GM12878 (cell line): ENCODE data around the gene TMEM40. TPM values are rescaled to one million over a fixed set of nuclear protein-coding genes. Genes with fewer than 3 reads are reported as not detected.

ENCODE experiments used
- ATAC-seq: fragments of 200-7000 bp; cut with Tn5 transposase; 3 replicates; pipeline ENCODE4 v1.9.1; 2020; ENCODE audit warnings: mild to moderate bottlenecking, moderate library complexity
- BruUV-seq: library from RNA; stranded (reverse); fragments of 400-500 nt; replicated peaks from 2 replicates; lab custom pipeline; 2021; lab: Mats Ljungman, UMichigan
- CTCF ChIA-PET: fragments of 300-600 bp; sonication (Branson Sonifier 250); formaldehyde crosslinking; extraction: SDS; loops from one replicate; lab custom pipeline; 2021; ENCODE audit warnings: inconsistent platforms; lab: Yijun Ruan, JAX
- POLR2A ChIA-PET: fragments of 350-600 bp; formaldehyde crosslinking; extraction: SDS; loops from one replicate; lab custom pipeline; 2021; ENCODE audit warnings: inconsistent platforms; lab: Charles Lee
- RAD21 ChIA-PET: fragments of 300-600 bp; sonication (Branson Sonifier 250); formaldehyde crosslinking; loops from one replicate; lab custom pipeline; 2023; ENCODE audit warnings: antibody characterized with exemption; ENCODE audit not compliant: unreplicated experiment; lab: Charles Lee
- SMC1A ChIA-PET: fragments of 300-600 bp; sonication (Branson Sonifier 250); formaldehyde crosslinking; loops from one replicate; lab custom pipeline; 2023; ENCODE audit not compliant: unreplicated experiment, uncharacterized antibody; lab: Charles Lee
- DNase-seq: peaks from one replicate; pipeline ENCODE4 v3.0.0-alpha.2; 2011; ENCODE audit warnings: low read depth, low spot score
- FAIRE-seq: peaks from 3 replicates; lab custom pipeline; 2011; peaks lifted over from hg19 to GRCh38; lab: Jason Lieb, UNC
- H2AFZ ChIP-seq: 2 replicates; pipeline ENCODE4 v1.6.0; 2011; ENCODE audit warnings: low read depth, low read length, control low read depth; ENCODE audit not compliant: control insufficient read depth
- H3K27ac ChIP-seq: 2 replicates; pipeline ENCODE4 v1.5.1; 2011; ENCODE audit warnings: control low read depth; ENCODE audit not compliant: control insufficient read depth, insufficient read depth
- H3K27me3 ChIP-seq, 2 experiments: replicated peaks in 1 of 2; 2 replicates each; pipeline versions ENCODE4 v1.6.0 to v1.6.1; 2011; ENCODE audit warnings: low read length in 1 of 2; ENCODE audit not compliant: control insufficient read depth in 2 of 2, insufficient read depth in 2 of 2
- H3K36me3 ChIP-seq, 2 experiments: 2 replicates each; pipeline ENCODE4 v1.5.1; 2011; ENCODE audit warnings: low read length in 1 of 2; ENCODE audit not compliant: control insufficient read depth in 2 of 2, insufficient read depth in 2 of 2
- H3K4me1 ChIP-seq: 2 replicates; pipeline ENCODE4 v1.6.1; 2011; ENCODE audit warnings: mild to moderate bottlenecking, low read length, moderate library complexity, mixed read lengths; ENCODE audit not compliant: control insufficient read depth, insufficient read depth
- H3K4me2 ChIP-seq: 2 replicates; pipeline ENCODE4 v1.6.0; 2011; ENCODE audit warnings: control low read depth; ENCODE audit not compliant: control insufficient read depth, insufficient read depth
- H3K4me3 ChIP-seq: fragments of 200-600 bp; sonication (generic); 2 replicates; pipeline ENCODE4 v1.5.1; 2016
- H3K79me2 ChIP-seq: 2 replicates; pipeline ENCODE4 v1.6.0; 2011; ENCODE audit warnings: low read length; ENCODE audit not compliant: control insufficient read depth, insufficient read depth
- H3K9ac ChIP-seq: 2 replicates; pipeline ENCODE4 v1.8.0; 2011; ENCODE audit warnings: low read length, control low read depth, mixed read lengths; ENCODE audit not compliant: control insufficient read depth, insufficient read depth
- H3K9me3 ChIP-seq: replicated peaks from 3 replicates; pipeline ENCODE4 v1.5.1; 2011; ENCODE audit warnings: mild to moderate bottlenecking, low read length; ENCODE audit not compliant: control insufficient read depth, insufficient read depth
- H4K20me1 ChIP-seq: 2 replicates; pipeline ENCODE4 v1.6.0; 2011; ENCODE audit not compliant: control insufficient read depth, insufficient read depth
- BACH1 ChIP-seq: fragments of 450-650 bp; IDR thresholded peaks from 2 replicates; pipeline ENCODE4 v1.6.1; 2017; ENCODE audit warnings: mild to moderate bottlenecking, borderline replicate concordance
- E2F4 ChIP-seq: IDR thresholded peaks from 2 replicates; pipeline ENCODE4 v1.6.1; 2012; ENCODE audit warnings: low read depth, low read length, improper control_type of control experiment
- EED ChIP-seq: sonication (generic); IDR thresholded peaks from 2 replicates; pipeline ENCODE4 v1.6.1; 2016; ENCODE audit warnings: antibody characterized with exemption, low read depth
- EGR1 ChIP-seq, 2 experiments: IDR thresholded peaks; 1 replicate in 1 of 2; 2 replicates in 1 of 2; pipeline ENCODE4 v1.6.1; 2011 to 2012; ENCODE audit warnings: low read depth in 2 of 2, low read length in 2 of 2, borderline replicate concordance in 1 of 2, mild to moderate bottlenecking in 1 of 2, moderate library complexity in 1 of 2
- MTA2 ChIP-seq: fragments of 450-650 bp; IDR thresholded peaks from 2 replicates; pipeline ENCODE4 v1.6.1; 2016; ENCODE audit warnings: low read depth, mild to moderate bottlenecking, moderate library complexity
- MXI1 ChIP-seq: fragments of 150-350 bp; IDR thresholded peaks from 2 replicates; pipeline ENCODE4 v1.6.1; 2011; ENCODE audit warnings: low read depth, mild to moderate bottlenecking, inconsistent platforms, low read length, improper control_type of control experiment
- NFXL1 ChIP-seq: fragments of 450-650 bp; IDR thresholded peaks from 2 replicates; pipeline ENCODE4 v1.6.1; 2017; ENCODE audit warnings: antibody characterized with exemption, mild to moderate bottlenecking, borderline replicate concordance
- NR2F1 ChIP-seq: fragments of 450-650 bp; conservative IDR thresholded peaks from 2 replicates; pipeline ENCODE4 v1.6.1; 2017; ENCODE audit warnings: mild to moderate bottlenecking
- NRF1 ChIP-seq: conservative IDR thresholded peaks from 2 replicates; pipeline ENCODE4 v1.6.1; 2011; ENCODE audit warnings: mild to moderate bottlenecking, low read depth, low read length, improper control_type of control experiment
- POLR2AphosphoS2 ChIP-seq: IDR thresholded peaks from 2 replicates; pipeline ENCODE4 v1.6.1; 2011; ENCODE audit warnings: low read depth, mild to moderate bottlenecking, low read length, improper control_type of control experiment, moderate library complexity
- RELB ChIP-seq: fragments of 450-650 bp; IDR thresholded peaks from 2 replicates; pipeline ENCODE4 v1.6.1; 2017; ENCODE audit warnings: low read depth, mild to moderate bottlenecking, moderate library complexity
- REST ChIP-seq: IDR thresholded peaks from 2 replicates; pipeline ENCODE4 v1.6.1; 2012; ENCODE audit warnings: mild to moderate bottlenecking, low read depth, low read length
- SMC3 ChIP-seq: IDR thresholded peaks from 2 replicates; pipeline ENCODE4 v1.6.1; 2011; ENCODE audit warnings: low read length, improper control_type of control experiment, borderline replicate concordance
- TARDBP ChIP-seq: IDR thresholded peaks from 2 replicates; pipeline ENCODE4 v1.6.1; 2016; ENCODE audit warnings: borderline replicate concordance
- YBX1 ChIP-seq: fragments of 450-650 bp; IDR thresholded peaks from 2 replicates; pipeline ENCODE4 v1.6.1; 2016; ENCODE audit warnings: antibody characterized with exemption
- ZNF207 ChIP-seq: fragments of 450-650 bp; IDR thresholded peaks from 2 replicates; pipeline ENCODE4 v1.6.1; 2014; ENCODE audit warnings: antibody characterized with exemption, mild to moderate bottlenecking, borderline replicate concordance
- WGBS: methylation state at CpG from one replicate; pipeline ENCODE4 v1.1.6; 2016; ENCODE audit warnings: low lambda C conversion rate; ENCODE audit not compliant: insufficient replicate concordance, insufficient coverage; ENCODE audit errors: missing lambda C conversion rate; 5-methylcytosine and 5-hydroxymethylcytosine counted together
- in situ Hi-C: fragments of 300-500 bp; cut with MboI; formaldehyde crosslinking; loops from 9 replicates; pipeline ENCODE4 v1.14.3; 2018; ENCODE audit warnings: mixed read lengths
- intact Hi-C: fragments of 100-400 bp; cut with micrococcal nuclease; formaldehyde crosslinking; loops from one replicate; pipeline ENCODE4 v1.14.2; 2022; ENCODE audit not compliant: unreplicated experiment
- polyA plus RNA-seq, 11 experiments: library from polyadenylated mRNA; depleted of rRNA in 4 of 11; unstranded in 6 of 11; stranded (reverse) in 5 of 11; fragments of >200 nt; fragmentation: Nextera tagmentation in 4 of 11; fragmentation: Illumina TruSeq in 1 of 11; extraction: Ambion mirVana in 4 of 11; extraction: Trizol in 1 of 11; gene quantifications; 1 replicate in 1 of 11; 2 replicates in 10 of 11; pipeline versions ENCODE4 v1.2.1 to v1.2.3, GENCODE V29; 2011 to 2016; ENCODE audit warnings: inconsistent platforms in 2 of 11, missing spikeins in 2 of 11, low read depth in 1 of 11
- total RNA-seq, 4 experiments: library from RNA; depleted of rRNA in 3 of 4; stranded (reverse); fragments of >200 nt in 3 of 4; fragmentation: Illumina TruSeq in 1 of 4; extraction: Trizol in 1 of 4; gene quantifications; 2 replicates each; pipeline versions ENCODE4 v1.2.1 to v1.2.3, GENCODE V29; 2013 to 2021

The TMEM40 gene
- total and polyA plus RNA-seq, 10 of the 15 experiments (the other 5 are each of a cell fraction or from before 2014, with no cell fraction given): 0.10 to 0.46 (median 0.27) TPM; not detected in 3

GRCh38 chr3:12725436-12725835, 33.6 kb downstream of the TMEM40 start:
- in situ Hi-C loops: no loop called here
- ATAC-seq (no peak), DNase-seq (no peak), FAIRE-seq (no peak)
- Histone ChIP-seq H4K20me1 (no peaks in the 10 kb centered on the region), H3K4me3 (no peak overlapping the region), H3K36me3 (no peaks in the 10 kb centered on the region), H3K27ac (no peak overlapping the region), H3K4me1 (no peaks in the 10 kb centered on the region), H3K9me3 (no peaks in the 10 kb centered on the region), H3K79me2 (no peaks in the 10 kb centered on the region), H2AFZ (no peak overlapping the region), H3K4me2 (no peak overlapping the region), H3K27me3 (0 out of 4 replicates have a peak, but pooled peaks cover 0 to 2% of the 10 kb centered on the region in 2 experiments), H3K9ac (no peak overlapping the region)
- 92% methylated on average over 1 of the region's 1 CpG for WGBS
- RAD21 ChIA-PET: no interaction called here
- SMC1A ChIA-PET: interaction anchor here (0.8 to 1.0 kb wide), 2 partner anchors 30 to 124 kb away, joined by 3 read pairs; no protein-coding TSS in a partner anchor
- BruUV-seq: no TSS peak
- CTCF ChIA-PET: interaction anchor here (1.4 to 1.9 kb wide), 3 partner anchors 9 to 82 kb away, joined by 3 to 7 read pairs (median 7); no protein-coding TSS in a partner anchor
- TF ChIP-seq EED (no peak), ZNF207 (no peak), RELB (no peak), MTA2 (no peak), REST (no peak), NFXL1 (no peak), SMC3 (no peak), POLR2AphosphoS2 (no peak), TARDBP (no peak), NR2F1 (no peak), NRF1 (no peak), YBX1 (no peak), EGR1 (IDR thresholded peaks at IDR 0.05; ENCODE audit: borderline replicate concordance in 1 of 2, low read depth in 2 of 2, low read length in 2 of 2) (no peak), E2F4 (no peak), MXI1 (no peak), BACH1 (no peak)
- POLR2A ChIA-PET: interaction anchor here (0.9 kb wide), 1 partner anchor 136 kb away, joined by 7 read pairs; no protein-coding TSS in a partner anchor
- intact Hi-C loops: no loop called here
